Activated CD4-positive, alpha-beta T cell treated with anti-CD3 and anti-CD28 coated beads, Interleukin-2, amount 50 U/mL, for 16 hours (primary cell): Measurements from ENCODE around the gene ATG9B.
A peak's percentile ranks its signal among the peaks of the same experiment; 100 is the strongest.
"Not testable (repeated sequence)": the region's sequence is repeated elsewhere in the genome, so short reads cannot be mapped to it uniquely, and the experiment has no call there.

ENCODE experiments used
- DNase-seq: peaks from one replicate; pipeline ENCODE4 v3.0.0-alpha.2; 2020

The ATG9B gene

GRCh38 chr7:151035902-151036301, 11.6 kb upstream of the ATG9B start:
- no peak for DNase-seq

GRCh38 chr7:151035026-151035717, 10.9 kb upstream of the ATG9B start:
- no peak for DNase-seq

DNA sequence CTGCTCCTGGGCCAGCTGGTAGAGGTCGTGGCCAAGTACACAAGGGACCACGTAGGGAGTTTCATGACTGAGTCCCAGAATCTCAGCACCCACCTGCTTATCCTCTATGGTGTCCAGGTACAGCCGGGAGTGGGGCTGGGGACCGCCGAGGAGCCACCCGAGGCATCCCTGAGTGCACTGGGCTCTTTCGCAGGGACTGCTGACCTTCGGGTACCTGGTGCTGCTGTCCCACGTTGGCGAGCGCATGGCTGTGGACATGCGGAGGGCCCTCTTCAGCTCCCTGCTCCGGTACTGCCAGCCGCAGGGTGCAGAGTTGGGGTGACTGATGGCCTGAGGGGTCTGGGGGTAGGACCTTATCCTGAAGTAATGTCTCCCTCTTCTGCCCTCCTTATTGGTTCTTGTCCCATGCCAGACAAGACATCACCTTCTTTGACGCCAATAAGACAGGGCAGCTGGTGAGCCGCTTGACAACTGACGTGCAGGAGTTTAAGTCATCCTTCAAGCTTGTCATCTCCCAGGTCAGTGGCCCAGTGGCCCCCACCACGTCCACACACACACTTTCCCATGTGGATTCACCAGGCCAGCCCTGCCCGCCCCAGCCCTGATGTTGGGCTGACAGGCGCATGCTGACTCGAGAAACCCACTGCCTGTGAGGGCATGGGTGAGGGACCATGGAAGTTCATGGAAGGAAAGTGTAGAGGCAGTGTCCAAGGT, 10.2 kb upstream of the ATG9B start:
- DNase-seq = no peak

DNA sequence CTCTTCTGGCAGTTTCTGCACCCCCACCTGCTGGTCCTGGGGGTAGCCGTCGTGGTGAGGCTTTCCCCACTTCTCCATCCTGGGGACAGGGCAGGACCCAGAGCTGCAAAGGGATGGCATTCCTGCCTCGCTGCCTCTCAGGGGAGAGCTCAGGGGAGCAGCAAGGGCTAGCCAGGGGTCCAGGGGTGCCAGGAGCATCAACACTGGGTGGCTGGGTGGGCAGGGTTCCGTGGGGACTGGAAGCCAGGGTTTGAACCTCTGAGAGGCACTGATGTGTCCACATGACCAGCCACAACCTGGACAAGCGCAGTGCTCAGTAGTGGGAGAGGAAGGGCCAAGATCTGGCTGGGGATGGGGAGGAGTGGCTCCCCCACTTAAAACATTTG, 9.6 kb upstream of the ATG9B start:
- no peak for DNase-seq

GRCh38 chr7:151032936-151033863, 8.9 kb upstream of the ATG9B start:
- no peak for DNase-seq

DNA sequence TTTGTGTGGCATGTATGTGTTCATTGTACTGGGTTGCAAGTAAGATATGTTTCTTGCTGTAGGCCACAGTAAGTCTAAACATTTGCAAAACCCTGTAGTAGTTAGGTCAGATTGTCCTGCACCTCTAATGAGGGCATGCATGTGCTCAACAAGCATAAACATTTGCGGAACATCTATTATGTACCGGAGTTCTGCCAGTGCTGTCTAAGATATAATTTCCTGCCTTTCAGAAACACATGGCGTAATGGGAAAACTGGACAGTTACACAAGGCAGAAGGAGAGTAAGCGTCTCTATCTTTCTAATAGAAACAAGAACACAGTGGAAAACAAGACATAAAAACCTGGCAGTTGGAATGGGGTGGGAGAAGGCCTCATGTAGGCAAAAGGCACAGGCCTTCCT, 6.7 kb upstream of the ATG9B start:
- DNase-seq = no peak

DNA sequence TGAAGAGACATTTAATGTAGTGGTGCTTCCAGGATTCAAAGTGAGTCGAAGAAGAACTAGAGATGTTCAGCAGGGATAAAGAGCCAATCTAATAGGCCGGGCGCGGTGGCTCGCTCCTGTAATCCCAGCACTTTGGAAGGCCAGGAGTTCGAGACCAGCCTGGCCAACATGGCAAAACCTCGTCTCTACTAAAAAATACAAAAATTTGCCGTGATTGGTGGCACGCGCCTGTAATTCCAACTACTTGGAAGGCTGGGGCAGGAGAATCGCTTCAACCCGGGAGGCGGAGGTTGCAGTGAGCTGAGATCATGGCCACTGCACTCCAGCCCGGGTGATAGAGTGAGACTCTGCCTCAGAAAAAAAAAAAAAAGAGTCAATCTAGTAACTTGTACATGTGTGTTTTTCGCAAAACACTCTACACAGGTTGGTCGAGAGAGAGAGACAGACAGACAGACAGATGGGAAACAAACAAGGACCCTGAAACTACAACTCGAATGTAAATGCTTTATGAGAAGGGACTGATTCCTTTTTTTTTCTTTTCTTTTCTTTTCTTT, 4.7 kb upstream of the ATG9B start:
- no peak for DNase-seq

GRCh38 chr7:151028131-151028947, 4.0 kb upstream of the ATG9B start, which contains the start of gene ABCB8:
Gene ABCB8, plus strand, starts transcription at chr7:151028450. Its CDS starts 66 bp downstream, at chr7:151028516.
- DNase-seq = peak; percentile 100

- not testable (repeated sequence) for DNase-seq
These were observed 3.4 kb upstream of the ATG9B start for GRCh38 chr7:151027728-151028130.

- DNase-seq = not testable (repeated sequence)
These were observed 2.8 kb upstream of the ATG9B start for GRCh38 chr7:151026771-151027727.

- no peak for DNase-seq
These were observed 1.8 kb upstream of the ATG9B start for GRCh38 chr7:151025924-151026671.

DNA sequence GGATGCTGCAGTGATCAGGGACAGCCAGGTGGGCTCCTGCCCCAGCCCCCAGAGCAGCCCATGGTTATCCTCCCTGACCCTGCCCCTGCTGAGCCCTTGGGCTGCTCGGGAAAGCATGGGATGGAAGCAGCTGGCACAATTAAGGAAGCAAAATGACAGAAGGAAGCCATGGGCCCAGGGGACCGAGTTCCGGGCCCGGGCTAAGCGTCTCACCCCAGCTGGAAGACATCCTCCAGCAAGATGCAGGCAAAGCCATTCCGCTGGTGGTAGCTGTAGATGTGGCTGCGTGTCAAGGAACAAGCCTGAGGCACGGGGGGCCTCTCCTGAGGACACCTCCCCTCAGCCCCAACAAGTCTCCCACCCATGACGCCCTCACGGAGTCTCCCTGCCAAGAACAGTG, 1.1 kb downstream of the ATG9B start:
- DNase-seq = no peak

- DNase-seq = no peak
These were observed 4.1 kb downstream of the ATG9B start for GRCh38 chr7:151020231-151020630.

GRCh38 chr7:151019130-151019447, 5.2 kb downstream of the ATG9B start:
- no peak for DNase-seq

DNA sequence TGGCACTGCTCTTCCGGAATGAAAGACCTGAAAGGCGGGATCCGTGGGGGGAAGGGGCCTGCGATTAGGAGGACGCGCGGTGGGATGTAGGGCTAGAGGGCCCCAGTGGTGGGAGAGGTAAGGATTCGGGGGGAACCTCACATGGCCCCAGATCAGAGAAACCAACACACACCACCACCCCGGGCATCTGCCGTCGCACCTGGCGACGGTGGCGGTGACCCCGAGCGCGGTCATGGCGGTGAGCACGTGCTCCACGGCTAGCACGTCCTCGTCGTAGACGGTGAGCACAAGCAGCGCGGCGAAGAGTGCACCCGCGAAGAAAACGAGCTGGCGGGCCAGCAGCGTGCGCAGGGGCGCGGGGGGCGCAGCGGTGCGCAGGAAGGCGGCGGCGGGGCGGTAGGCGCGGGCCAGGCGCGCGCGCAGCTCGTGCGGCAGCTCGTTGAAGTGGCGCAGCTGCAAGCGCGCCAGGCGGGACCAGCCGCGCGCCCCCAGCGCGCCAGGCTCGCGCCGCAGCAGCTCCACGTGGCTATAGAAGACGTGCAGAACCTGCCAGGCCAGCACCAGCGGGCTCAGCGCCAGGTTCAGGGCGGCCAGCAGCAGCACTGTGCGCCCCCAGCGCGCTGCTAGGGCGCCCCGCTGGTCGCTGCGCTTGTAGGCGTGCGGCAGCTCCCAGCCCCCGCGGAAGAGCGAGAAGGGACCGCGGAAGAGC, 5.7 kb downstream of the ATG9B start:
- no peak for DNase-seq

DNA sequence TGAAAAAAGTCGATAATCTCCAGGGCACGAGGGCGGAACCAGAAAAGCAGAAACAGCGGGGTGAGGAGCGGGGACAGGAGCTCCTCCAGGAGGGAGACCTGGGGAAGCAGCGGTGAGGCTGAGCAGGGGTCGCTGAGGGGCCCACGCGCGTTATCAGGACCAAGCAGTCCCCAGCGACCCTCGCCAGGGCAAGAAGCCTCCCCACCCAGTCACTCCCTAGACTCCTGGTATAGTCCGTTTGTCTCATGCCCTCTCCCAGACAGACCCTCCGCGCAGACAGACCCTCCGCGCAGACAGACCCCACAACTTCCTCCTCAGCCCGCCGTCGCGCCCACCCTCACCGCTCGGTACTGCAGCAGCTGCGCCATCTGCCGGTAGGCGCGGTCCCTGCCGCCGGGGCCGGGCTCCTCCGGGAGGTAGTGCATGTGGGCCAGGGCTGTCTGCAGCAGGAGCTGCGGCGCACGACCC, 6.3 kb downstream of the ATG9B start:
- DNase-seq = peak; percentile 79

- no peak for DNase-seq
These were observed 6.8 kb downstream of the ATG9B start for GRCh38 chr7:151017370-151017952.

DNA sequence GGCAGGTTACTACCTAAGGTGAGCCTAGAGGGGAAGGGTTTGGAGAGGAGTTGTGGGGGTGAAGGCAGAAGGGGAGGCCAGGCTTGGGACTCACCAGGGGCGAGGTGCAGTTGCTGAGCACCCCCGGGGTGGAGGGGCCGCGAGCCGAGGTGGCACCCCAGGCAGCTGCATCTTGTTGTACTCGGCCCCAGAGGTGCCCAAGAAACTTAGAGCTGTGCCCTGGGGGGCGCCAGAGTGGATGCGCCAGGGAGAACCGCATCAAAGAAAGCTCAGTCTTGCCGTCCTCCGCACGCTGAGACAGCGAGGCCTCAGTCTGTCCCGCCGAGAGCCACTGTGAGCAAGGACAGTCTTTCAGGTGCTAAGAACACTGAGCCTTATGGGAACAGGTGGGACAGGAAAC, 7.4 kb downstream of the ATG9B start:
- no peak for DNase-seq

DNA sequence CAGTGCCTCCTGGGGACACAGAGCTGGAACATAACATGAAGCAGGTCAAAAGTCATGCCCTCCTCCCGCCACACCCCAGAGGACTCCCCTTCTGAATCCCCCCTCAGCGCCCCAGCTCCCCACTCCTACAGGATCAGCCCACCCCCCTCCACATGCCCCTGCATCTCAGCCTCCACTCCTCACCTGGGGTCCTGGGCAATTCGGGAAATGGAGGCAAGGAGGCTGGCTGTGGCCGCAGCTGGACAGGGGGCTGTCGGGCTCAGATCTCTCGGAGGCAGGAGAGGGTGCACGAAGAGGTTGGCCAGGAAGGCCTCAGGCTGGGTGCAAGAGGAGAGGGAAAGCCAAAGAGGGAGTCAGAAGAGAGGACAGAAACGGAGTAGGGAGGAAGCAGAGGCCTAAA, 7.8 kb downstream of the ATG9B start:
- DNase-seq = no peak
